Forelimb muscle (tissue), 1 donor: ENCODE measurements around the gene NIPAL3. TPM values are rescaled to one million over a fixed set of nuclear protein-coding genes. Genes with fewer than 3 reads are reported as not detected.
"Not testable (repeated sequence)": the region's sequence is repeated elsewhere in the genome, so short reads cannot be mapped to it uniquely, and the experiment has no call there.

Source experiments
- DNase-seq: peaks from one replicate; pipeline ENCODE4 v3.0.0-alpha.2; 2013; ENCODE audit warnings: low read depth
- polyA plus RNA-seq: library from polyadenylated mRNA; unstranded; fragments of 120-200 nt; gene quantifications from one replicate; pipeline ENCODE4 v1.2.1, GENCODE V29; 2013; ENCODE audit not compliant: insufficient read length

Gene NIPAL3
- polyA plus RNA-seq, 1 donor, result 4.4 TPM

DNA sequence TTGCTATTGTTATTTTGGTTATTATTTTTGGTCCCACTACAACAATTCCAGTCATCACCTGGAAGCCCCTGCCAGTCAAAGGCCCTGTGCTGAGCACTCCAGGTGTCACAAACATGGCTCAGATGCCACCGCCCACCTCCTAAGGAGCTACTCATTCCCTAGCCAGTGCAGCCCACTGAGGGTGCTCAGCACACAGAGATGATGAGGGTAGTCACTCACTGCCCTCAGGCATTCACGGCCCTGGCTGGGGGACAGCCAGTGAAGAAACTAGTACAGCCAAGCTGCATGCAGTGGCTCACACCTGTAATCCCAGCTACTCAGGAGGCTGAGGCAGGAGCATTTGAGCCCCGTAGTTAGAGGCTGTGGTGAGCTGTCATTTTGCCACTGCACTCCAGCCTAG, 42.3 kb downstream of the NIPAL3 start:
- no peak for DNase-seq

DNA sequence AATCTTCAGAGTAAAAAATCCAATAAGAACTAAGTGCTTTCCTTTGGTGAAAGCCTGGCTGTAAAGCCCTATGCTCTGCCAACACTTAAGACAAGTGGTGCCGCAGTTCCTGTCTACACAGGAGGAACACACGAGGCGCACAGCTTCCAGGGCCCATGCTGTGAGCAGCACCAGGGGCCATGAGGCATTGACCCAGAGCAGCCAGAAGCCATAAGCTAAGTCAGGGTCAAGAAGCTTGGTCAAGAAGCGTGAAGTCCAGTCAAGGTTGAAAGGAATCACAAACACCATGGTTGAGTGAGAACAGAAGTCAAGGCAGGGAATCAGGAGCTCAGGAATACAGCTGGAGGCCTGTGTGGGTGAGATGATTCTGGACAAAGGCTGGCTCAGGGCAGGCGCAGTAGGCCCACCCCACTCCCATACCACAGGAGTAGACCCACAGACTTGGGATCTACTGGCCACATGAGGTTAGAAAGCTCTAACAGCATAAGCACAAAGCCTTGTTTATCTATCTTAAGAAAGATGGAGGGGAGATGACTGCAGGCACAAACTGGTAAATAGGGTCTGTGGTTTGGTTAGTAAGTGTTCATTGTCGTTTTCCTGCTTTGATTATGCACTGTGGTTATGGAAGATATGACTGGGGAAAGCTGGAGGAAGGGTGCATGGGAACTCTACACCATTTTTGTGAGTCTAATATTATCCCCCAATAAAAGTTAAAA, 44.1 kb downstream of the NIPAL3 start:
- DNase-seq, result no peak

DNA sequence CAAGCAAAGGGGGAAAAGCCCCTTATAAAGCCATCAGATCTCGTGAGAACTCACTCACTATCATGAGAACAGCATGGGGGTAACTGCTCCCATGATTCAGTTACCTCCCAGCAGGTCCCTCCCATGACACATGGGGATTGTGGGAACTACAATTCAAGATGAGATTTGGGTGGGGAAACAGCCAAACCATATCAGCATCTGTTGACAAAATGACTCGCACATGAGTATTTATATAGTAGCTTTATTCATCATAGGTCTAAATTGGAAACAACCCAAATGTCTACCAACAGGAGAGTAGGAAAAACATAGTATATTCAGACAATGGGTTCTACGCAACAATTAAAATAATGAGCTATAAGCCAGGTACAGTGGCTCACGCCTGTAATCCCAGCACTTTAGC, 46.5 kb downstream of the NIPAL3 start:
- not testable (repeated sequence) for DNase-seq

DNA sequence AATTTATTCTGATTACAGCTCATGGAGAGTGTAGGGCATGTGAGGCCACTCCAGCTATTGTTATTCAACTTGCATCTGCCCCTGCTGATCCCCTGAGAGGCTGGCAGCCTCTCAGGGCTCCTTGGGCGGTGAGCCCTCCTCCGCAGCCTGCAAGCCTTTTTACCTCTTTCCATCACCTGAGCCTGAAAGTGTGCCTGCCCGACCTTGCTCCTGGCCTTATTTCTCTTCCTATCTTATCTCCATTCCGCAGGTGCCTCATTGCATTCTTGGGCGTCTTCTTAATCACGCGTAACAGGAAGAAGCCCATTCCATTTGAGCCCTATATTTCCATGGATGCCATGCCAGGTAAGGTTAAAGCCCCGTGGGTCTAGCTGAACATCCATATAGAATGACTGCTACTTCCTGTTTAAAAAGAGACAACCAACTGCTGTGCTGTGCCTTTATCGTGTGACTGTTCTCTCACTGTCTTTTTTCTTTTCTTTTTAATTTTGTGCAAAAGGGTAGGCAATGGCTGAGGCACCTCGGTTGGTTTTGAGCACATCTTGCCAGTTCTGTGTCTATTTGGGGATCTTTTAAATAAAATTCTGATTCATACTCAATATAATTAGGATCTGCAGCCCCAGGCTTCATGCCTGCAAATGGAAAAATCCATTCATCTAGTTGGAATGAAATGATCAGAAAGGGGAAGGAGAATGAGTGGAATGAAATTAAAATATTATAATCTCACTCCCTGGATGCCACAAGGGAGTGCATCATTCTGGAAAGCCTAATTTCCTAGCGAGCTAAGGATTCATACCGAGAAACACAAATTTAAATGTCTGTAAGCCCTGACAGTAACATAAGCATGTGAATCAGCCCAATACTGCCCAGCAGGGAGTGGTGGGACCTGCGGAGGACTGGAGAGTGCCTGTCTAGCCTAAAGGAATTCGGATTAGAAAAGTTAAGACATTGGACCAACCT, 48.5 kb downstream of the NIPAL3 start:
- no peak for DNase-seq

DNA sequence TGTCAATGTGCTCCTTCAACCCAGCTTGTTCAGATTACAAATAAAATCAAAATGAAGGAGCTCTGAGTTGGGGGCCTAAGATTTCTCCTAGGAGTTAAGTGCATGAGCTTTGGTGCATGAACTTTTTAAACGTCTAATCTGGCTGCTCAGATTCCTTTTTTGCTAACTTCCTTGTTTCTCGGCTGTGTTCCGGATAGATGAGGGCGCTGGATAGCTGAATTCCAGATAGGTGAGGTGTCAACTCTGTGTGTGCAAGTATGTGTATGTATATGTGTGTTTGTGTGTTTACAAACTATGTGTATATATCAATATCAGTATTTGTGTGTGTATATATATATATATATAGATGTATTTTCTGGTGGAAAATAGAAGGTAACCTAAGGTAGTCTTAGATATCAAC, 49.5 kb downstream of the NIPAL3 start:
- no peak for DNase-seq

DNA sequence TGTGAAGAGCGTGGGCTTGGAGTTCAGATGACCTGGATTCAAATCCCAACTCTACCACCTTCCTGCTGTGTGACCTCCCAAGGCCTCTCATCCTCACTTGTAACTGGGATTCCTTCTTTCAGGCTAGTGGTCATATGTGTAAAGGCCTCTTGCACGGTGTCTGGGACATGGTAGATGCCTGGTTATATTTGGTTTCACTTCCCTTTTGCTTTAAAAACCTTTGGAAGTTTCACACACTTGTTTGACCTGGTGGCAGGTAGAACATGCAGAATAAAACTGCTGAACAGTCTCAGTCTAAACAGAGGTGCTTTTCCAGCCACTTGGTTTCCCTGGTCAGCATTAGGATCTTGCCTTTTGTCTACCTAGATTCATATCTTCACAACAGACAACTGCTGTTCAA, 50.0 kb downstream of the NIPAL3 start:
- no peak for DNase-seq

DNA sequence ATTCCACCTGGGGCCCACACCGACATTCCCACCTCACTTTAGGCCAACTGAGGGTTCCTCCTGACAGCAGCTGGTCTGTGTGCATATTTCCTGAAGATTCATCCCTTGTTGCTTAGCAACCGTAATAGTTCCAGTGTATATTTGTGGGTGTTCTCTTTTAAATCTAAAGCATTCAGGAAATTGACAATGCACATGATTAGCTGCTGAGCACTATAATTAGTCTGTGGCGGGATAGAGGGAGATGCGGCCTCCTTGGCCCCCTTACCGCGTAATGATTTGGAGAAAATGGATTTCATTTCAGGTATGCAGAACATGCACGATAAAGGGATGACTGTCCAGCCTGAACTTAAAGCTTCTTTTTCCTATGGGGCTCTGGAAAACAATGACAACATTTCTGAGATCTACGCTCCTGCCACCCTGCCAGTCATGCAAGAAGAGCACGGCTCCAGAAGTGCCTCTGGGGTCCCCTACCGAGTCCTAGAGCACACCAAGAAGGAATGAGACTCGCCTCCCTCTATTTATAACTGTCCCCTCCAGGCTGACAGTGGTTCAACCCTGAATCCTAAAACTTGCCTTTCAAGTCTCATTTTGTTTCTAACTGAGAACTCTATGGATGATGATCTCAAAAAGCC, 53.2 kb downstream of the NIPAL3 start:
- DNase-seq, result no peak

DNA sequence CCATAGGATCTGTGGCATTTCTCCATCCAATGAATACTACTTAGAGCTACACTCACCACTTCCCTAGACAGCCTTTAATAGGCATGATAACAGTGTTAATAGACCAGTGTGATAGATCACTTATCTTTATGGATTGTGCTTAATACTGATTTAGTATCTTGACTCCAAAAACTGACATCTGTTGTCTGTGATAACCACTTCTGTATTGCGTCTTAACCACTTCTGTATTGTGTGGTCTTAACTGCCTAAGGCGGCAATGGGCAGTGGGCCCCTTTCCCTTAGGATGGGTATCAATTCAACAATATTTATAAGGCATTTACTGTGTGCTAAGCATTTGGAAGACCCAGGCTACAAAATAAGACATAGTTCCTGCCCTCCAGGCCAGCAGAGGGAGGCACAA, 55.0 kb downstream of the NIPAL3 start:
- no peak for DNase-seq

DNA sequence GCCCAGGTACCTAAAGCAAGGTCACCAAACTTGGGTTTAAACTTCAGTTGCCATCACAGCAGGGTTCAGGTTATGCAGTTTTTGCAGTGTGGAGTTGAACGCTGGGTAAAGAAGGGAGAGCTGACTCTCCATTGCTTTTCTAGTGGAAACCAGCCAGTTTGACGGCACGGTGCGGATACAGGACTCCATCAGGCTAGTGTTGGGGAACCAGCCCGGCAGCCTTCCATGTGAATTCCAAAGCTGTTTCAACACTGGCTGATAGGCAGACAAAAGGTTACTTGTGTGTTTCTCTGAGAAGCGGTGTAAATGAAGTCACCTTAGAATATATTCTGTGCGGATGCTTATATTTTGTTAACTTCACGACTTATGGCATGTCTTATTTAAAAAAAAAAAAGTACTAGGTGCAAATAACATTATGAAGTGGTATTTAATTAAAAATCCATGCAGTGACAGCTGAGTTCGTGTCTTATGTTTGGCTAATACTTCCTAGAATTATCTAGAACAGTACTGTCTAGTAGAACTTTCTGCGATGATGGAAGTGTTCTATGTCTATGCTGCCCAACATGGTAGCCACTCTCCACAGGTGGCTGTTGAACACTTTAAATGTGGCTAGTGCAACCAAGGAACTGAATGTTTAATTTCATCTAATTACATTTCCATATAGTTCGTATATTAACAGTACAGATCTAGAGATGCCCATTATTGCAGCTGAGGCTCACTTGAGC, 57.1 kb downstream of the NIPAL3 start:
- no peak for DNase-seq

DNA sequence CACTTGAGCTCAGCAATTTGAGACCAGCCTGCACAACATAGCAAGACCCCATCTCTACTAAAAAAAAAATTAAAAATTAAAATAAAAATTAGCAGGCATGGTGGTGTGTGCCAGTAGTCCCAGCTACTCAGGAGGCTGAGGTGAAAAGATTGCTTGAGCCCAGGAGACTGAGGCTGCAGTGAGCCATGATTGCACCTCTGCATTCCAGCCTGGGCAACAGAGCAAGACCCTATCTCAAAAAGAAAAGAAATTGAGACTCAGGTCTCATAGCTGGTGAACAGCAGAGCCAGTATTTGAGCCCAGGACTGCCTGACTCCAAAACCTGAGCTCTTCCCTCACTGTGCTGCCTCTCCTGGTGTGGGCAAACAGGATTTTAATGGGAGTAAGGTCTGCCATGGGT, 58.6 kb downstream of the NIPAL3 start:
- DNase-seq, result no peak

DNA sequence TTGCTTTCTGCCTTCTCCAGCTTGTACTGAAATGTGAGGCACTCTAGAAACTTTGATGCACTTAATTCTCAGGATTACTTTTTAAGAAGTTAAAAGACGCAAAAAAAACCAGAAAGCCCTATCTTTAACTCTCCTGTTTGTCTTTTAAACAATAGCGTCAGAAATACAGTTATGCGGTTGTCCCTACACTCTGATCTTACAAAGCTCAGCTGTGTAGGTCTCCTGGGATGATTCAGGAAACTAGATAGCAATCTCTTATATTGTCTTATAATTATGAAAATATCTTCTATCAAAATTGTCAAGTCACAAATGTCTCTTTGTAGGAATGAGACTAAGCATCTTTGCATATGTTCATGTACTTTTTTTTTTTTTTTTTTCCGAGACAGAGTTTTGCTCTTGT, 60.1 kb downstream of the NIPAL3 start:
- no peak for DNase-seq

DNA sequence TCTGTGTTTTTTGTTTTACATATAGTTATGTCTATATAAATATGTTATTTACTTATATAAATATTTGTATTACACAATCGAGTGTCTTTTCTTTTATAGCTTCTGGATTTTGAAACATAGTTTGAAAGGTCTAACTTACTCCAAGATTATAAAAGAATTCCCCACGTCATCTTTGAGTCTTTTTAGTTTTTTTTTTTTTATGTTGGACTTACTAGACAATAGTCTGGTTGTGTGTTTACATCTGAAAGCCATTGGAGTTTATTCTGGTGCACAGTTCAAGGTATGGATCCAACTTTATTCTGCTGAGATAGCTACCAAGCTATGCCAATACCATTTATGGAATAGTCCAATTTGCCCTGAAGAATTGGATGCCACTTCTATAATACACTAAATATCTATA, 61.0 kb downstream of the NIPAL3 start:
- DNase-seq, result no peak

DNA sequence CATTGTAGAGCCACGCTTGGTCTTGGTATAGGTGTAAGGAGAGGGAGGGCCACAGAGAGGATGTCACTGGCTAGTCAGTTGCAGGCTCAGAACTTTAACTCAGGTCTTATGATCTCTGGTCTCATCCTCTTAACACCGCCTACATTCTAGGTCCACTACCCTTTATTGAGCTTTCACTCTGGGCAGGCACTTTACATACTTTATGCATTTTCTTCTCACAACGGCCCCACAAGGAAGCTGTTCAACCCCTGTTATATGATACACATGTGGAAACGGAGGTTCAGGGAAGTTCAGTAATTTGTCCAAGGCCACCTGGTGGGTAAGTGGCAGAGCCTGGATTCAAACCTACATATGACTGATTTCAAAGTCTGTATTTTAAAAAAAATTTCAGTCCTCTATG, 61.7 kb downstream of the NIPAL3 start:
- no peak for DNase-seq

DNA sequence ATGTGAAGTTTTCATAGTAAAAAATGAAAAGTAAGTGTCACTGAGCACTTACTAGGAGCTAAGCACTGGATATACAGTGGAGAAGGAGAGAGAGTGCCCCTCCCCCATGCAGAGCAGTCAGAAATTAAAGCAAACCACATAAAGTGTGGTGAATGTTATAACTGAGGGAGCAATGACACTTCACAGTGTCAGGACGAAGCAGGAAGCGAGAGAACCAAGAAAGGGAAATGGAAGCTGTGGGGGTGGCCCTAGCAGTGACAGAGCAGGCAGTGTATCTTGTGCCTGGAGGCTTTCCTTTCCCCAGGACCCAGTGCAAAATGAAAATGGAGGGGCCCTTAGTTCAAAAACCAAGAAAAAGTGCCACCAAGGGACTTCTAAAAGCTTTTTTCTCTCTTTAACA, 65.5 kb downstream of the NIPAL3 start:
- no peak for DNase-seq

DNA sequence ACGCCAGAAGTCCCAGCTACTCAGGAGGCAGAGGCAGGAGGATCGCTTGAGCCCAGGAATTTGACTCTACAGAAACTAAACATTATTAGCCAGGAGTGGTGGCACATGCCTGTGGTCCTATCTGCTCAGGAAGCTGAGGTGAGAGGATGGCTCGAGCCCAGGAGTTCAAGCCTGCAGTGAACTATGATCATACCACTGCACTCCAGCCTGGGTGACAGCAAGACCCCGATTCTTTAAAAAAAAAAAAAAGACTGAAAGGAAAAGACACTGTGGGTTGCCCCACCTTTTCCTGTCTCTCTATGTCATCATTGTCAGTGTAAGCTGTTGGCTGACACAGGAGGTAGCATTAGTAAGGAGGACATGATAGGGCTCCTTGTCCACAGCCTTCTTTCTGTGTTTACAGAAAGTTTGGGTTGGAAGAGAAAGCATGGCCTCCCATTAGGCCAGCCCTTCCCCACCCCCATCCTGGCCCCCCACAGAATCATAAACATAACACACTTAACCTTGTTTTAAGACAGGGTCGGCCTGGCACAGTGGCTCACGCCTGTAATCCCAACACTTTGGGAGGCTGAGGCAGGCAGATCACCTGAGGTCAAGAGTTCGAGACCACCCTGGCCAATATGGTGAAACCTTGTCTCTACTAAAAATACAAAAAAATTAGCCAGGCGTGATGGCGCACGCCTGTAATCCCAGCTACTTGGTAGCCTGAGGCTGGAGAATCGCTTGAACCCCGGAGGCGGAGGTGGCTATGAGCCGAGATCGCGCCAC, 66.4 kb downstream of the NIPAL3 start:
- DNase-seq, result no peak

DNA sequence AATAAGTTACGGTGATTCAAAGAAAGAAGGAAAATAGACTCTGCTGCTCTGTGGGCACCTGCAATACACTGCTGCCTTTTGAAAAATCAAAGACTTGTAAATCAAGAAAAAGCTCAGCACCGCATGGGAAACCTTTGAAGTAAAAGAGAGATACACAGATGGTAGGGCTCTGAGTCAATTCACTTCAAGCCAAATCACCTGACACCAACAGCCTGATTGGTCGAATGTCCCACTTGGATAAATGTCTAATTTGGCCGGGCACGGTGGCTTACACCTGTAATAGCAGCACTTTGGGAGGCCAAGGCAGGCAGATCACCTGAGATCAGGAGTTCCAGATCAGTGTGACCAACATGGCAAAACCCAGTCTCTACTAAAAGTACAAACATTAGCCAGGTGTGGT, 67.8 kb downstream of the NIPAL3 start:
- no peak for DNase-seq

DNA sequence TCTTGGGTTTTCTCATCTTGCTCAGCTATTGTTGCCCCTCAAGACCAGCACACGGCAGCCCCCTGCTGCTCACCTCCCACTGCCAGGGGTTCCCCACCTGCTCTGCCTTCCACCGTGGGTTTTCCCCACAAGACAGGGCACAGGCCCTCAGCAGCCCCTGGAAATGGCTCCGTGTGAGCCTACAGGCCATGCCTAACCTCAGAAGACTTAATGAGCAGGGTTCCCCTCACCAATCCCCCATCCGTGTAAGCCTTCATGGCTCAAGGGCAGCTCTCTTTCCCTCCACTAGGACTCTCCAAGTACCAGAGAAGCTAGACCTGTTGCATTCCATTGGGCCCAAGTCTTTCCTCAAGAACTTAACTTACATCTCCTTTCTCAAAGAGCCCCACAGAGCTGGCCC, 68.6 kb downstream of the NIPAL3 start:
- no peak for DNase-seq

DNA sequence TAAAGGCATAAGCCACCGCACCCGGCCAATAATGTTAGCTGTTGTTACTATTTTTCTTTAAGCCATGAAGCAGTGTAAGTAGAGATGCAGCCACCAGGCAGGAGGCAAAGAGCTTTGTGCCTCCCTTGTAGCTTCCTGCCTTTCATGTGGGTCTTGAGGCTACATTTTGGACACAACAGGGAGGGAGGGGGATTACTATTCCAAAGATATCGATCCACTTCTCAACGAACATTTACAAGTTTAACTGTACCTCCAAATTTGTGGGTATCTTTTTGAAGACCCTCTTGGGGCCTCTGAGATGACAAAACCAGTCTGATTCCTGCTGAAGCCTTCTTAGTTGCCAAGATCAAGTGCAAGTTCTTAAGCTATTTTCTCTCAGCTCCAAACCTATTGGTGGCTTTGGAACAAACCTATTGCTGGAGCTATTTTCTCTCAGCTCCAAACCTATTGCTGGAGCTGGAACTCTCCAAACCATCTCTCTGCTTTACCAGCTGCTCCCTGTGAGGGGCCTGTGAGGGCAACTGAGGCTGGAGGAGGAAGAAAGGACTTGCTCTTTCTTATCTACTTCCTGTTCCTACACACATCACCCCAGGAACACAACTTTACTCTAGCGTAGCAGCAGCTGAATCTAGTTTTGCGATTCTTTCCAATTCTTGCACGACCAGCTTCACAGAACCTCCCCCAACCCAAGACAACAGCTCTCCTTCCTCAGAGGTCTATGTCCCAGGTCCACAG, 70.9 kb downstream of the NIPAL3 start:
- DNase-seq, result no peak

DNA sequence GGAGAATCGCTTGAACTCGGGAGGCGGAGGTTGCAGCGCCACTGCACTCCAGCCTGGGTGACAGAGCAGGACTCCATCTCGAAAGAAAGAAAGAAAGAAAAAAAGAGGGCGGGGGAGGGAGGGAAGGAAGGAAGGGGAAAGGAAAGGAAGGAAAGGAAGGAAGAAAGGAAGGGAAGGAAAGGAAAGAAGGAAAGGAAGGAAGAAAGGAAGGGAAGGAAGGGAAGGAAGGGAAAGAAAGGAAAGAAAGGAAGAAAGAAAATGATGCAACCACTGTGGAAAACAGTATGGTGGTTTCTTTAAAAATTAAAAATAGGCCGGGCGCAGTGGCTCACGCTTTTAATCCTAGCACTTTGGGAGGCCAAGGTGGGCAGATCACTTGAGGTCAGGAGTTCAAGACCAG, 71.9 kb downstream of the NIPAL3 start:
- no peak for DNase-seq

DNA sequence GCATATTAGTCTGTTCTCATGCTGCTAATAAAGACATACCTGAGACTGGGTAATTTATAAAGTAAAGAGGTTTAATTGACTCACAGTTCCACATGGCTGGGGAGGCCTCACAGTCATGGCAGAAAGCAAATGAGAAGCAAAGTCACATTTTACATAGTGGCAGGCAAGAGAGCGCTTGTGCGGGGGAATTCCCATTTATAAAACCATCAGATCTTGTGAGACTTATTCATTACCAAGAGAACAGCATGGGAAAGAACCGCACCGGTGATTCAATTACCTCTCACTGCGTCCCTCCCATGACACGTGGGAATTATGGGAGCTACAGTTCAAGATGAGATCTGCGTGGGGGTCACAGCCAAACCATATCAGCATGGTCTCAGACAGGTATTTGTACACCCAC, 72.6 kb downstream of the NIPAL3 start:
- not testable (repeated sequence) for DNase-seq
